Occipital lobe (tissue), 2 donors: ENCODE data around the gene RBKS. TPM values are rescaled to one million over a fixed set of nuclear protein-coding genes. Genes with fewer than 3 reads are reported as not detected.
"Not testable (repeated sequence)": the region's sequence is repeated elsewhere in the genome, so short reads cannot be mapped to it uniquely, and the experiment has no call there.

ENCODE experiments used
- DNase-seq: peaks from one replicate; lab custom pipeline; 2025; lab: John Stamatoyannopoulos, UW
- total RNA-seq: library from RNA; depleted of rRNA; stranded (reverse); fragments of >200 nt; gene quantifications from one replicate; pipeline ENCODE4 v1.2.3, GENCODE V29; 2014

The RBKS gene
- total RNA-seq, 1 donor from 2014 or later: 1.2 TPM

GRCh38 chr2:27764526-27764925 lies 125.7 kb downstream of the RBKS start:
- DNase-seq: not testable (repeated sequence)

GRCh38 chr2:27763907-27764267 lies 126.3 kb downstream of the RBKS start:
- no peak for DNase-seq

GRCh38 chr2:27762951-27763906 lies 127.0 kb downstream of the RBKS start:
- DNase-seq: no peak

- no peak for DNase-seq
Observed at GRCh38 chr2:27756544-27757498, 133.4 kb downstream of the RBKS start.

GRCh38 chr2:27756091-27756490 lies 134.1 kb downstream of the RBKS start:
- DNase-seq: no peak

- no peak for DNase-seq
Observed at GRCh38 chr2:27754831-27755230, 135.4 kb downstream of the RBKS start.

GRCh38 chr2:27754138-27754588 lies 136.0 kb downstream of the RBKS start:
- DNase-seq: peak; percentile 22

GRCh38 chr2:27752551-27753237 lies 137.5 kb downstream of the RBKS start:
- DNase-seq: no peak

GRCh38 chr2:27751377-27751776 lies 138.8 kb downstream of the RBKS start:
- no peak for DNase-seq

- DNase-seq: not testable (repeated sequence)
Observed at GRCh38 chr2:27748803-27749554, 141.2 kb downstream of the RBKS start.

- DNase-seq: no peak
Observed at GRCh38 chr2:27747827-27748352, 142.3 kb downstream of the RBKS start.

- DNase-seq: no peak
Observed at GRCh38 chr2:27746325-27746724, 143.9 kb downstream of the RBKS start.

GRCh38 chr2:27745494-27745893 lies 144.7 kb downstream of the RBKS start:
- not testable (repeated sequence) for DNase-seq

- DNase-seq: no peak
Observed at GRCh38 chr2:27742571-27742970, 147.6 kb downstream of the RBKS start.

- DNase-seq: no peak
Observed at GRCh38 chr2:27741673-27742072, 148.5 kb downstream of the RBKS start.

- no peak for DNase-seq
Observed at GRCh38 chr2:27739058-27739373, 151.2 kb downstream of the RBKS start.

GRCh38 chr2:27738349-27739057 lies 151.7 kb downstream of the RBKS start:
- DNase-seq: no peak

GRCh38 chr2:27737676-27738348 lies 152.4 kb downstream of the RBKS start:
- DNase-seq: no peak

- no peak for DNase-seq
Observed at GRCh38 chr2:27736890-27737204, 153.3 kb downstream of the RBKS start.
